ENCODE measurements around the gene ITGA4.

Gene ITGA4

GRCh38 chr2:181458871-181459270, 1.7 kb downstream of the ITGA4 start:
- DNase-seq (ENCODE audit: low read depth) = no peak

- DNase-seq (ENCODE audit: low read depth) = peak; percentile 74
Measured at GRCh38 chr2:181459621-181460021, 2.4 kb downstream of the ITGA4 start.

DNA sequence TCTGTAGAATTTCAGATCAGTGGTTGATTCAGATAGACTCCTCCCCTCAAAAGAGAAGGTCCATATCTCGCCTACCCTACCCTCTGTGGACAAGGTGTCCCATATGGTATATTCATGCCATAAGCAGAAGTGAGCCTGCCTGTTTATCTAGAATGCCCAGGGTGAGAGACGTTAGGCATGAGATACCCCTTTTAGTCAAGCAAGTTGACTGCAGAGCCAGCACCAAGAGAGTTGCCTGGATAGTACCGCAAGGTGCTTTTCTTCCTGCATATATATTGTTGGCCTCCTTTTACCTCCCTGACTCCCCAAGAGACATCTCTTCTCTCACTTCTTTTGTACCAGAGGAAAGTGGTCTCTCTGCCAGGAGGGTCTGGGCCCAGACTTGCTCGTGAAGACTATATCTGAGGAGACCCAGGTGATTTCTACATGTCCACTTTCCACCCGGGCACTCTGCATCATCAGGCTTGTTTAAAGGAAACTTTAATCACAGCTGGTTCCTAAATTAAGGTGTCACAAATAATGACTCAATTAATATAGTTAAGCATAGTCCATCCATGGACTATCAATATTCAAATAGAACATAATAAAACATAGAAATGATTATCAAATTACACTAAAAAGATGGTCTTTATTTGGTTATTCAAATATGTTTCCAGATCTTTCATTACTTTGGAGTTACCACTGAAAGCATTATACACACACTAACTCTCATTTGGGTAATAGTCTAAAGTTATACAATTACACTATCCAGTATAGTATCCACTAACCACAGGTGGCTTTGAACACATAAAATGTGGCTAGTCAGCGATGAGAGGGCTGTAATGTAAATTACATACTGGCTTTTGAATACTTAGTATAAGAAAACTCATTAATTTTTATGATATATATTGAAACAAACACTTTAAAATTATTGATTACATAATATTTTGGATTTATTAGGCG, 4.1 kb downstream of the ITGA4 start:
- no peak for DNase-seq (ENCODE audit: low read depth)

DNA sequence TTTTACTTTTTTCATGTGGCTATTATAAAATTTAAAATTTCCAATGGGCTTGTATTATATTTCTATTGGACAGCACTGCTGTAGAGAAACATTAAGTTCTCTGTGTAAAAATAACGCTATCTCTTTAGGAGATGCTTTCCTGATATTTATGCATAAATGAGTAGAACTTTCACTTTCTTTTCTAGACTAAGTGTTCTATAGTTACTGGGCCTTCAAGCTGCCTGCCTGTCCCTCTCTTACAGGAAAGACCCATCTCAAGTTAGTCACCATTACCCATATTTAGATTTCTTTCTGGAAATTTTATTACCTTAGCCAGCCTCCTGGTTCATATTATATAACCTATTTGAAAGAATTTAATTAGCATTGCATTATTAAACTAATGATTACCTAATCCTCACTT, 4.8 kb downstream of the ITGA4 start:
- no peak for DNase-seq (ENCODE audit: low read depth)

DNA sequence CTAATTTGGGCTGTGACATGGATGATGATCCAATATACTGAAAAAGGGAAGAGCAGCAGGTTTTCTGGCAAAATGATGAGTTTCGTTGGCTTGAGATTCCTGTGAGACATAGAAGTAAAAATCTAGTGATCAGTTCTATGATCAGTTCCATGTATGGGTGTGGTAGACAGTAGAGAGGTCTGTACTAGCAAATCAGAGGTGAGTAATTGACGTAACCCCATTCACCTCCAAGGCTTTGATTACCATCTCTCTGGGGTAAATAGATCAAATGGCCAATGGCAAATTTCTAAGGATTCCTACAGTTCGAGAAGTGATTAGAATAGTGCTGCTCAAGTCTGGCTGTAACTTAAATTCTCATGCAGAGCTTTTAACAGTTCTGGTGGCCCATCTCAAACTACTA, 6.4 kb downstream of the ITGA4 start:
- DNase-seq (ENCODE audit: low read depth) = no peak

GRCh38 chr2:181464966-181465365, 7.8 kb downstream of the ITGA4 start:
- no peak for DNase-seq (ENCODE audit: low read depth)

DNA sequence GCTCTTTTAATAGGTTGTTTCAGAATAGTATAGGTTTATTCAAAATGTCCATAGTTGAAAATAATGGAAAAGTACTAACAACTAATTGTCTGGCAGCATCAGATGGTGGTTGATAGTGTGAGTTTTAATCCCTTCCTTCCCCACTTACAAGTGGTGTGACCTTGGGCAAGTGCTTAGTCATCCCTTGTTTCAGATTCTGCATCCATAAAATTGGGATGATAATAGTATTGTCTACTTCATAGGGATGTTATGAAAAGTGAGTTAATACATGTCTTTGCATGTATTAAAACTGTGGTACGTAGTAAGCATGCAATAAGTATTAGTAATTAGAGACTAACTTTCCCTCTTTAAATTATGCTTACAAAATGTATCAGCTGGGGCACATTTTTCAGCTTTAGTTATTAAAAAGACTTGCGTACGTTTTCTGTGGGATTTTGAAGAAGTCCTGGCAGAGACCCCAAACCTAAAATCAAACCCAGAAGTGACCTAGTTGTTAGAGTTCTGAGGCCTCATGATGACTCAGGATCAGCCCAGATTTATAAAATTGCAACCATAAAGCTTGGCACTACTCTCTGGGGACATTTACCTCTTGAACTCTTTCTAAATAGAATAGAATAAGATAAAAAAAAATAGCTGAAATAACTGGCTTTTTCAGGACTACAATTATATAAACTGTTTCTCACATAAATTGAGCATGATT, 8.6 kb downstream of the ITGA4 start:
- peak; percentile 74 for DNase-seq (ENCODE audit: low read depth)

DNA sequence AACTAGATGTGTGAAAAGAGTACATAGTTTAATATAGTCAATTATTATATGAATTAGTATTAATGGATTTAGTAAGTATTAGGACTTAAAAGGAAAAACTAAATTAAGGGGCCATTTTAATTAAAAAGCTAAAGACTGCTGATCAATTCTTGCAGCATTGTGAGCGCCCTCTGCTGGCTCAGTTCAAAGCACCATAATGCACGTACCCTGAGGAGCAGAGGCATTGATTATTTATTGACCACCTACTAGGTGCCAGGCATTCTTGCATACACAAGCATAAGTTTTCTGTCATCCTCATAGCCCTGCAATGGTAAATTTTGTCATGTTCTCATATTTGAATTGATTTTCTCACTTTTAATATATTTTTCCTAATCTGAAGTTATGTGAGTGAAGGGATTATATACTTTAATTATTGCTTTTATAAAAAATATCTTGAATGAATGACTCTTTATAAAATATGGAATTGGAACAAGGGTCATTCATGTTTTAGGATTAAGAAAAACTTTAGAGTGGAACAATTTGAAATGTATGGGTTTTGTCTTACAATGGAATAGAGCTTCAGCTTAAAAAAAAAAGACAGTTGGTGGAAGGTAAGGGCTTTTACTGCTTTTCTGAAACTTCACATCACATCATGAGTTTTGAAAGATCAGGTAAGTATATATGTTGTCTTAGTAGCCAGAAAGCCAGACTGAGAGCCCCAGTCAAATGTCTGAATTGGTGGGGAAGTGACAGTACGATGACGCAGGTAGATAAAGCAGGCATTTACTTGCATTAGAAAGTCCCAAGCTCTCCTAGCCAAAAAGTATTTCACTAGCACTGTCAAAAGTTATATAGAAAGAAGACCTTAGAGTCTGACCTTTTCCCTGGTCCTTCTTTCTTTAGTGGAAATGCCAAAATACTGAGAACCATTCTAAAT, 9.7 kb downstream of the ITGA4 start:
- DNase-seq (ENCODE audit: low read depth) = no peak

GRCh38 chr2:181467966-181468707, 11.0 kb downstream of the ITGA4 start:
- DNase-seq (ENCODE audit: low read depth) = no peak

DNA sequence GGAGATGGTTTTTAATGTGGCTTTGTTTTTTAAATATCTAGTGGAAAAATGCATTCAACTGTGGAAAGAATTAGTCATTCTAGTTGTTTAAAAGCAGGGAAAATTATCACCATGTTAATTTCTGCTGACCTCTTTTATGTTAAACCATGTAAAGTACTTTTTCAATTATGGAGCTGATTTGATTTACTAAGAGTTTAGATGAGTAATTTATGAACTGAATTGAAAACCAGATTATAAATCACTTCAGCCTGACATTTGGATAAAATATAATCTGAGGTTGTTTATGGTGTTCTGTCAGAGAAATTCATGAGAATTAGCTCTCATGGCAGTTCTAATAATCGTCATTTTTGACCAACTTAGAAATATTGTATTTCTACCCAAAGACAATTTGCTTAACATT, 11.6 kb downstream of the ITGA4 start:
- DNase-seq (ENCODE audit: low read depth) = no peak

- DNase-seq (ENCODE audit: low read depth) = no peak
Measured at GRCh38 chr2:181471226-181471625, 14.0 kb downstream of the ITGA4 start.

DNA sequence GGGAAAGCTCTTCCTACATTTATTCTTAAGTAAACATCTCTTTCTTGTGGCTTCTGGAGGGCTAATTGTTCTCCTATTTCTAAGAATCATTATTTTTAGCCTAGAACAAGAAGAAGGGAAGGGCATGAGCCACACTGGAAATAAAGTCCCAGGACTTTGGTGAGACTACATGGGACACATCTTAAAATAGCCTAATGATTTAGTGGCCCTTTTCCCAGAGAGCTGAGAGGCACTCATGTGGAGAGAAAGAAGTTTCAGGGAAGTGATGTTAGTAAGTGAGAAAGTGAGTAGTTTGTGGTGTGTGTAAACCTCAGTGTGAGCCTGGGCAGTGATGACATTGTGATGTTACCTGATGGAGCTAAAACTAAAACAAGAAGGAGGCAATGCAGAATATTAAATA, 14.6 kb downstream of the ITGA4 start:
- DNase-seq (ENCODE audit: low read depth) = no peak

GRCh38 chr2:181472990-181473389, 15.8 kb downstream of the ITGA4 start:
- DNase-seq (ENCODE audit: low read depth) = no peak

GRCh38 chr2:181474222-181474881, 17.2 kb downstream of the ITGA4 start:
- DNase-seq (ENCODE audit: low read depth) = no peak

GRCh38 chr2:181483211-181483610, 26.0 kb downstream of the ITGA4 start:
- no peak for DNase-seq (ENCODE audit: low read depth)

DNA sequence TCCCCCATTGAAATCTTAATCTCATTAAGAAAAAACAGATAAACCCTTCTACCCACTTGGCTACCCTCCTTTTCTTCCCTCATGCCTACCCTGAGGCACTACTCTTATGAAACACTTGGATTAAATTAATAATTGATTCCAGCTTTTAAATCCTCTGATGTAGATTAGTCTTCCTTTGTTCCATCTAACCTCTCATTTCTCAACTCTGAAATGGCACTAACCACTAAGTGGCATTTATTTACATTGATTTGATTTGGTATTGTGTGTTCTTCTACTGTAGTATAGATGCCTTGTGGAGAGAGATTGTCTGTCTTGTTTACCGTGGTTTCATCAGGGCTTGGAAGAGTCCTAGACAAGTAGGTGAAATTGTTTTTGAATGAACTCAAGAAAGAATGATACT, 26.7 kb downstream of the ITGA4 start:
- no peak for DNase-seq (ENCODE audit: low read depth)

DNA sequence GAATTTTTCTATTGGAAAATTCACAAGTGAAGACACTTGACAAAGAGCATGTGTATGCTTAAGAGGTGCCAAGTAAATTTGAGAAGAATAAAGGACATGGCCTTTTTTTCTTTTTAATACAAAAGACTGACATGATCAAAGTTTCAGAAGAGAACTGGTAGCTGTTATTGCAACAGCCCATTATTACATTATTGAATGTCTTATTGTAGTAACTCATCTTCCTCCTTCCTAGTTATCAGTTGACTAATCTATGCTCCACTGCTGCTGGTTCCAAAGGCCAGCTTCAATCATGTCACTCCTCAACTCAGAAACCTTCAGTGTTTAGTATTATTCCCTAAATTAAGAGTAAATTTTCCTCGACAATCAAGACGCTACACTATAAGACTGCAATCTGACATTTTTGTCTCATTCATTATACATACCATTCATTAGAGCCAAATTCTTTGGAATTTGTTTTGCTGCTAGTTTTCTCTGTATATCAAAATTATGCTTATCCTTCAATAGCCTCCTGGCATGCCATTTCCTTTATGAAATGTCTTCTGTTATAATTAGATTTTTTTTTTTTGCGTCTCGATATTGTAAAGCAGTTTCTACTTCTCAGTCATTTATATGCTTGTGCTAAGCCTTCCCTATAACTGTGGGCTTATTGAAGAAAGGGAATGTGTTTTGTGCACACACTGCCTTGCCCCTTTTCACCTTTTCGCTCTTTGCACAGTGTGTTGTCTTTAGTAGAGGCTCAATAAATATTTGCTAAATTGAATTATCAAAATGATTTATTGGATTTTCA, 27.9 kb downstream of the ITGA4 start:
- no peak for DNase-seq (ENCODE audit: low read depth)

GRCh38 chr2:181485638-181485946, 28.4 kb downstream of the ITGA4 start:
- no peak for DNase-seq (ENCODE audit: low read depth)

GRCh38 chr2:181499231-181499630, 42.0 kb downstream of the ITGA4 start:
- no peak for DNase-seq (ENCODE audit: low read depth)

- no peak for DNase-seq (ENCODE audit: low read depth)
Measured at GRCh38 chr2:181500201-181500600, 43.0 kb downstream of the ITGA4 start.

All from GM04504 (cell line).